ENCODE data around the gene PPM1H.

GRCh38 chr12:62781136-62781880, 153.6 kb downstream of the PPM1H start:
- TF ChIP-seq, protein P1, sequence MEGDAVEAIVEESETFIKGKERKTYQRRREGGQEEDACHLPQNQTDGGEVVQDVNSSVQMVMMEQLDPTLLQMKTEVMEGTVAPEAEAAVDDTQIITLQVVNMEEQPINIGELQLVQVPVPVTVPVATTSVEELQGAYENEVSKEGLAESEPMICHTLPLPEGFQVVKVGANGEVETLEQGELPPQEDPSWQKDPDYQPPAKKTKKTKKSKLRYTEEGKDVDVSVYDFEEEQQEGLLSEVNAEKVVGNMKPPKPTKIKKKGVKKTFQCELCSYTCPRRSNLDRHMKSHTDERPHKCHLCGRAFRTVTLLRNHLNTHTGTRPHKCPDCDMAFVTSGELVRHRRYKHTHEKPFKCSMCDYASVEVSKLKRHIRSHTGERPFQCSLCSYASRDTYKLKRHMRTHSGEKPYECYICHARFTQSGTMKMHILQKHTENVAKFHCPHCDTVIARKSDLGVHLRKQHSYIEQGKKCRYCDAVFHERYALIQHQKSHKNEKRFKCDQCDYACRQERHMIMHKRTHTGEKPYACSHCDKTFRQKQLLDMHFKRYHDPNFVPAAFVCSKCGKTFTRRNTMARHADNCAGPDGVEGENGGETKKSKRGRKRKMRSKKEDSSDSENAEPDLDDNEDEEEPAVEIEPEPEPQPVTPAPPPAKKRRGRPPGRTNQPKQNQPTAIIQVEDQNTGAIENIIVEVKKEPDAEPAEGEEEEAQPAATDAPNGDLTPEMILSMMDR (IDR thresholded peaks at IDR 0.05 in 4 of 5, conservative IDR thresholded peaks at IDR 0.05 in 1 of 5): no peak
- TF ChIP-seq POLR2A (IDR thresholded peaks at IDR 0.05): no peak

Data from gastrocnemius medialis (tissue), 4 donors.